Measurements from ENCODE around the gene CD99L2.
A peak's percentile ranks its signal among the peaks of the same experiment; 100 is the strongest.

CD99L2 gene

DNA sequence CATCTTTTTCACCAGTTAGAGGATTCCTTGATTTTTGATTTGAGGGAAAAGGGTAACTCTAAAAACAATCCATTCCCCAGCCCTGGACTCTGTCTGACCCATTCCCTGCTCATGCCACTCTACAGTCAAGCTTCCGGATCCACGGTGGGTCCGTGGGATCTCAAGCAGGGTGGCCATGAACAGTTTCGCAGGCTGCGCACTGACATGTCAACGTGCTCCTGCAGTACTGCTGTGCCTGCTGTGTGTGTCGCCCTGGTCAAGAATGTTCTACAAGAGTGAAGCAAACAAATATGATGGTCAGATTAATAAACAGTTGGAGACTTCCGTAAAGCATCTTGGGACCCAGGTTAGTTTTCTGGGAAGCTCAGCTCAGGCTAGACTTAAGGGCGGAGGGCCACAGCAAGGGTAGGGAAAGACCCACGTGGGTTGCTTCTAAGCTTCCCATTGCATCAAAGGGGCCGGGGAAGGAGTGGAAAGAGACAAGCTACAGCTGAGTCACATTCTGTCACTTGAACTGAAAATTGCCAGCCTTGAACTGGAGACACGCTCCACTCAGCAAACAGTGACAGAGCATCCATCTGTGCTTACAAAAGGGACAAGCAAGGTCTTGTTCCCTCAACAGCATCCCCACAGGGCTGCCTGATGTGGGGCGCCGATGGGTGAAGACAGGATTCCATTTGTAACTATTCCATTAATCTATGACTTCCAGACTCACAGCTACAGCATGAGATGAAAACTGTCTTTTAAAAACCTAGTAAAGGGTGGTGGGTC, 123.5 kb downstream of the CD99L2 start:
- TF ChIP-seq GATA1 (IDR thresholded peaks at IDR 0.05; ENCODE audit: low read depth, low read length) (no peak), POLR2A (IDR thresholded peaks at IDR 0.05; ENCODE audit: low read length) (no peak)
- no peak for DNase-seq

DNA sequence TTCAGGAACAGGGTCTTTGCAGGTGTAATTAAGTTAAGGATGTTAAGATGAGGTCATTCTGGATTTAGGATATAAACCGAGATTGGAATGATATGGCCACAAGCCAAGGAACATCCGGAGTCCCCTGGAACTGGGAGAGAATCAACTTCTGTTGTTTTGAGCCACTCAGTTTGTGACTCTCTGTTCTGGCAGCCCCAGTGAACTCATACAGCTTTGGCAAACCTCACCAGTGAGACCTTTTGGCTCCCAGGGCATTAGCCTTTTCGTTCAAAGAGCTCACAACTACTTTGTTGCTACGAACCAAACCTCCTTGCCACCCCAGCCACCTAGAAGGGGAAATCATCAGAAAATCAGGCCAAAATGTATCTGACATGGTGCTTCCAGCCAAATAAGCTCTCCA, 124.8 kb downstream of the CD99L2 start:
- TF ChIP-seq POLR2A (IDR thresholded peaks at IDR 0.05; ENCODE audit: low read length) (no peak), GATA1 (IDR thresholded peaks at IDR 0.05; ENCODE audit: low read depth, low read length) (no peak)
- DNase-seq, result no peak

DNA sequence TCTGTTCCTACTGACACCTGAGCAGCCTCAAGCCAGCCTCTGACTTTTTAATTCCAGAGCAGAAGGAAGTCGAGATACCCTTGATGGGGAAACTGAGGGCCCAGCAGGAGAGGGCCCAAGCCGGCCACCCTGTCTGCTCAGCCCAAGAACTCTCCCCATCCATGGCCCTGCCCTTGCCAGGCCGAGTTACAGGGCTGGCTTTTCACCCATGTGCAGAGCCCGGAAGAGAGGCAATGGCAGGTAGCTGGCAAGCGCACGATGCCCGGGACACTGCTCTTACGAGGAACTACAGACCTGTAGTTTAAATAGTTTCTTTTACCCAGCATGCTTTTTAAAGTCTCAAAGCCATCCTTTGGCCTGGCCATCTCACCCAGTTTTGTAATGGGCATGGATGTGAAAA, 125.4 kb downstream of the CD99L2 start:
- no peak for DNase-seq
- TF ChIP-seq POLR2A (IDR thresholded peaks at IDR 0.05; ENCODE audit: low read length) (no peak), GATA1 (IDR thresholded peaks at IDR 0.05; ENCODE audit: low read depth, low read length) (no peak)

DNA sequence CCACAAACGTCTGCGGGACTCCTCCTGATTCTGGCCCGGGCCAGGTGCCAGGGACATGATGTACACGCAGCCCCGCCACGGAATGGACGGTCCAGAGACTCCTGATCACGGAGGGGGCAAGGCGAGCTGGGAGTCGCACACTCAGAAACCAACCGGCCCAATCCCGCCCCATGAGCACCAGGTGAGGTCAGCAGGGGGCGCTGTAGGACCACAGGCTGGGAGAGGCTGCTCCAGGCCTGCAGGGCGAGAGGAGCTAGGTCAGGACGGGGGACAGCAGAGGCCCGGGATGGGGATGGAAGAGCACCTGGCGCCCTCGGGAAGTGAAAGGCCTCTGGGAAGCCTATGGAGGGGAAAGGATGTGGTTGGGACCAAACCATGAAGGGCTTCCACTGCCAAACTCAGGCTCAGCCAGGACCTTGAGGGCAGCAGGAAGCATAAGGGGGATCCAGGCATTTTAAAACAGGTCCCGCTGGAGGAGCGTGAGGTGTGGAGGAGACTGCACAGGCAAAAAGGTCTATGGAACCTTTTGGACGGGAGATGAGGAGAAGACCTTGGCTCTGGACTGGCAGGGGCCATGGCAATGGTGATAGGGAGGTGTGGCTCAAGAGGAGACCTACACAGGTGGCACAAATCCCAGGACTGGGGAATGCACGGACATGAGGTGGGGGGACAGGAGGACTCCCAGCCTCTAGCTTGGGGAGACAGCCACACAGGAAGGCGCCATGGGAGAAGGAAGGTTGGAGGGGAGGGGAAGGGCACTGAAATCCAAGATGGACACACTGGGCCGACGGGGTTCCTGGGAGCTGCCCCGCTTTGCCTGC, 126.1 kb downstream of the CD99L2 start:
- TF ChIP-seq POLR2A (IDR thresholded peaks at IDR 0.05; ENCODE audit: low read length) (no peak), GATA1 (IDR thresholded peaks at IDR 0.05; ENCODE audit: low read depth, low read length) (no peak)
- DNase-seq, result peak; percentile 66 to 82

DNA sequence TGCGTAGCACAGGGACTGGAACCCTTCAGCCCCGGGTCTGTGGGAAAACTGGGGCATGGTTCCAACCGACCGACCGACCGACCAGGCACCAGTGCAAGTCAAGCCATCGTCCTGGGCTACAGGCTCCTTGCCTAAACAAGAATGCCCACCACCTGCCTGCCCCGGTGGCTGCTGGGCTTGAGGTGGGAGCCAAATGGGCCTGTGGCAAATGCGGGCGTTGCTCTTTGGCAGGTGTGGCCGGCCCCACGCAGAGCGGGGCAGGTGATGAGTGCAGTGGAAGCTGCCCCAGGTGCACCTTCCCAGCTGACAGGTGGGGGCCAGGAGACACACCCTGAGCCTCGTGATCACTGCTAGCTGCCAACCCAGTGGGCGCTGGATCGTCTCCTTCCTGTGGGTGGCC, 127.4 kb downstream of the CD99L2 start:
- TF ChIP-seq GATA1 (IDR thresholded peaks at IDR 0.05; ENCODE audit: low read depth, low read length) (no peak), POLR2A (IDR thresholded peaks at IDR 0.05; ENCODE audit: low read length) (no peak)
- no peak for DNase-seq

DNA sequence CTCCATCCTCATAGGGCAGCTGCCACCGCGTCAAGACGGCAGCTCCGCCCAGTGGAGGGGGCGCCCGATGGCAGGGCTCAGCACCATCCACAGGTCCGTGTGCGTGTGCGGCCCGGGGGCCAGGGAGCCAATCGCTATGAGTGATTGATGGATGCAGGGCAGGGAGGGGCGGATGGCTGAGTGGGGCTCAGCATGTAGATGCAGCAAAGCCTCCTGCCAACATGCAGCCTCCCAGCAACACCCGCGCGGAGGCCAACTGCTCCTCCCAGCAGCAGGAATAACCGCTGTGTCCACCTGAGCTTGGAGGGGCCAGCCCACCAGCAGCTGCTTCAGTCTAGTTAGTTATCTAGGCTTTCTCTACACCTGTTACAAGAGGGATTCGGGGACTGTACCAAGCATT, 127.8 kb downstream of the CD99L2 start:
- TF ChIP-seq GATA1 (IDR thresholded peaks at IDR 0.05; ENCODE audit: low read depth, low read length), result no peak
- no peak for TF ChIP-seq POLR2A (IDR thresholded peaks at IDR 0.05; ENCODE audit: low read length)
- no peak for DNase-seq

DNA sequence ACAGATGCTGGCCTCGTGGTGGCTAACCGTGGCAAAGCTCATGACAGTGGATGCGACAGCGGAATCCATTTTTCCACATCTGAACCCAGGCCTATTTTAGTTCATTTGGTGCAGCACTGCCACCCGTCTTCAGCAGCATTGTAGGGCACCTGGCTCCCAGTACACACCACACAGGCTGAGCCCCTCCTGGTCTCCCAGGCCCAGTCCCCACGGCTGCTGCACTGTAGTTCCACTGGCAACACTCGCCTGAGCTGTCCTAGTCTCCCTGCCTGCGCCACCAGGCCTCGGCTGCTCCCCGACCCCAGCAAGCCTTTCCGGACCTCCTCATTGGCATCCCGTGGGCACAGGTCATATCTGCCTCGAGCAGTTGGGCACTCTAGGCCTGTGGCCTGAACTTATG, 129.1 kb downstream of the CD99L2 start:
- no peak for DNase-seq
- TF ChIP-seq POLR2A (IDR thresholded peaks at IDR 0.05; ENCODE audit: low read length) (no peak), GATA1 (IDR thresholded peaks at IDR 0.05; ENCODE audit: low read depth, low read length) (no peak)

DNA sequence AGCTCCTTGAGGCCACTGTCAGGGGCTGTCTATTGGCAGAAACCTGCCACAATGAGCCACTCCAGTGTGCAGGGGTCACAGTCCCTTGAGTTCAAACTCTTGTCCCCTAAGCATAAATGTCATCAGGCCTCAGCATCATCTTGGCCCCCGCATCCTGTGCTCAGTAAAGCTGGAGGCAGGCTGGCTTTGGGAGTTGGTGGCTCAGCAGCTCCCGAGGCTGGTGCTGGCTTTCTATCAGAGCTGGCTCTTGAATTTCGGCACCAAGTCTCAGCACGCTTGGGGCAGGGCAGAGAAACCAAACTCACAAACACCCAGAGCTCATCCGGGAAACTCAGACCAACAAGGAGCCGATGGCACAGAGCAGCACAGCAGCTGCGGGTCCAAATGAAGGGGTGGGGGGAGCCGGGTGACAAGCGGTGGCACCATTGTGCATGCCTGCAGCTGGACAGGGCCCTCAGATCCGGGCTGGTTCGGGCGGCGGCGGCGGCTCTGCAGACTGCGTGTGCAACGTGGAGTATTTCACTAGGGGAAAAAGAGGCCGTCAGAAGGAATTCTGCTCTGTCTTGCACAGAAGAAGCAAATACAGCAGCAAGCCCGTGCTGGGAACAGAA, 129.8 kb downstream of the CD99L2 start:
- no peak for DNase-seq

DNA sequence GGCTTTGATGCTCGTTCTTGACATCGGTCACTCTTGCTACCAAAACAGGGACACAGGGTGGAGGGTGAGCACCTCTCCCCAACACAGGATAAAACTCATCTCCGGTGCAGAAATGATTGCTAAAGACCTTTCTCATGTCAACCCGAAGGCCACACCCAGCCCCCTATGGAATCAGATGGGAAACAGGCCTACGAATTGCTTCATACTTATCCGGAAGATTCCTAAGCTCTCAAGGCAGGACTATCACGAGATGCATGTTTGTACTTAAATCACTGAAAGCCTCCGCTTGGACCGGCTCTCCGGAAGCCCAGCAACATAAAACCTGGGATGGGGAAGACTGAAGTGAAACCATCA, 130.4 kb downstream of the CD99L2 start:
- no peak for TF ChIP-seq POLR2A (IDR thresholded peaks at IDR 0.05; ENCODE audit: low read length)
- TF ChIP-seq GATA1 (IDR thresholded peaks at IDR 0.05; ENCODE audit: low read depth, low read length), result no peak
- no peak for DNase-seq

More for the DNA sequence above, 129.8 kb downstream of the CD99L2 start:
- no peak for TF ChIP-seq GATA1 (IDR thresholded peaks at IDR 0.05; ENCODE audit: low read depth, low read length)

DNA sequence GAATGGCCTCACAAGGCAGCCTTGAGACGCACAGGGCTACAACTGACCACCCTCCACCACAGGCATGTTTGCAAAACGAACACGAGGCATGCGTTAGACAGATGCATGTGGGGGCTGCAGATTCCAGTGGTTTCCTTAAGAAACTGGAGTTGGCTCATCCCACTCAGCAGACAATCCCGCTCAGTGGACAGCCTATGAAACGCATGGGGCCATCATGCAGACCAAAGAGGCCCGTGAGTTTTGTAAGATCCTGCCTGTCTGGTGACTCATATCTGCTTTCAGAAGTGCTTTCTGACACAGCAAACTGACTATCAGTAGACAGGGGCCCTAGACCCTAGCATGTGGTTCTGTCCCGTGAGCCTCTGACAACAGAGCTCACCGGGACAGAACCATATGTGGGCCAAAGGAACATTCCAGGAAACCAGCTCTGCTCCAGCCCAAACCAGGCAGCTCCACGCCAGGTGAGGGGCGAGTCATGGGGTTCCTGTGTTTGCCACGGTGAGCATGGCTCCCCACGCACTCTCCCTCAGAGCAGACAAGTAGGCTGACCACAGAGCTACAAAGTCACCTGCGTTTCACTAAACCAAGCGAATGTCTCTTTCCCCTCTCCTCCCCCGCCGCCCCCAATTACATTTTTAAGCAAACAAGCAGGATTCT, 130.9 kb downstream of the CD99L2 start:
- peak; percentile 5 to 6 for DNase-seq
- TF ChIP-seq POLR2A (IDR thresholded peaks at IDR 0.05; ENCODE audit: low read length), result no peak
- TF ChIP-seq GATA1 (IDR thresholded peaks at IDR 0.05; ENCODE audit: low read depth, low read length), result no peak

DNA sequence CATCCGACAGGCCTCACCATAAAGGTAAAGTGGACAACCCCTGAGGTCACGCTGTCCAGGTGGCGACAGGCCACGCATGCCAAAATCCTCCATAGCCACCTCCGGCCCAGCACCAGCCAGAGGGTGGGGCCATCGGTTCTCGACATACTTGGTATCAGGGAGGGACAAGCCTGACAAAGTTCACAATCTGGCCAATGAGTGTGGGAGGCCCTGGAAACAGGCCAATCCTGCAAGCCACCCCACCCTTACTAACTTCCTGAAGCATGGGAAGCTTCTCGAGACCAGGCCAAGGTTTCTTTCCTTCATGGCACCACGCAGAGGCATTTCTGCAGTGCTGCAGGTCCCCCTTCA, 131.4 kb downstream of the CD99L2 start:
- peak; percentile 38 to 55 for DNase-seq
- TF ChIP-seq POLR2A (IDR thresholded peaks at IDR 0.05; ENCODE audit: low read length), result no peak
- TF ChIP-seq GATA1 (IDR thresholded peaks at IDR 0.05; ENCODE audit: low read depth, low read length), result no peak

DNA sequence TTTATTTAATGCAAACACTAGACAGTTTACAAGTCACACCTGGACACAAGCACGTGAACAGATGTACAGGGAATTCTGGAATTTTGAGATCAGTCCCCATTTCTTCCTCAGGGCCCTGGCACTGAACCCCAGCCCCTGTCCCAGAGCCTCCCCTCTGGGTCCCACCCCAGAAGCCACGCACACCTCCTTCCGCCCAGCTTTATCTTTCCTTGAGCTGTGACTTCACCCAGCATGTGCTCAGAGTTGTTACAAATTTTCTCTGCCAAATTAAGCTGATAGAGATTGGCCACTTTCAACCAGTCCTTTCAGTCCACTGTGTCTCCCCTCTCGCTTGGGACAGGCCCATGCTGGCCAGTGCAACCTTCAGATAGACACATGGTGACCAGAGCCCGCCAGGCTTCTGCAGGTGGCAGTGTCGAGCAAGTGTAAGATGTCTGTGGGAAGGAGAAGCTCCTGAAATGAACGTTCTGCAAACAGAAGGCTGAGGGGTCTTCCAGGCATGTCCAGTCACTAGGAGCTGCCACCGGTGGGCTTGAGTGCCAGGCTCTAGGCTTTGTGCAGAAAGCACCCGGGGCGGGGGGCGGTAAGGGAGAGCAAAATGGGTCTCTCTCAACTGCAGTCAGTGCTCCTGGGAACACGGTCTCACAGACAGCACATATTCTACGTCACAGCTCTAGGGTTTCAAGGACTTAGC, 132.0 kb downstream of the CD99L2 start:
- TF ChIP-seq POLR2A (IDR thresholded peaks at IDR 0.05; ENCODE audit: low read length) (no peak), GATA1 (IDR thresholded peaks at IDR 0.05; ENCODE audit: low read depth, low read length) (no peak)
- no peak for DNase-seq

DNA sequence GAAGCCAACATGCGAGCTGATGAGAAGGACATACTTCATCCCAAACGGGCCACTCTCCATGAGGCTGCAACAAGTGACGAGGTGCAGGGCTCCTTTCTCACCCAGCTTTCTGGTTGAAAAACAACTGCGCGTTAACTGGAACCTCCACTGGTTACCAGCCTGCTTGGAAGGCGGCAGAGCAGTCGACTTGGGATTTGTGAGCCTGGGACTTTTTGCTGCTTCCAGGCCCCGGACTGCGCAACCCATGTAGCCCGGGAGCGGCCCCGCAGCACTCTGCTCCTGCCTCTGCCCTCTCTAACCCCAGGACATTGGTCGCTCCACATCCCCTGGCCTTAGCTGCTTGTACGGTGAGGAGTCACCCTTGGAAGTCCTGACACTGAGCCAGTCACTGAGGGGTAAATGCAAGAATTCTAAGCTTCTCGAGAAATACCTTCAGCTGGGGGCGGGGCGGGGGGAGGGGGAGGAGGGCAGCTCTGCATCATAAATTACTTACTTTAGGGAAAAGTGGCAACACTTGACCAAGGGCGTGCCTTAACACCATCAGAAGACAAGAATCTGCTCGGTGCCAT, 132.6 kb downstream of the CD99L2 start:
- TF ChIP-seq GATA1 (IDR thresholded peaks at IDR 0.05; ENCODE audit: low read depth, low read length), result no peak
- no peak for TF ChIP-seq POLR2A (IDR thresholded peaks at IDR 0.05; ENCODE audit: low read length)
- DNase-seq, result no peak
